ENCODE results near the gene PC.
A peak's percentile ranks its signal among the peaks of the same experiment; 100 is the strongest.

PC gene

GRCh38 chr11:66868726-66869566, 89.2 kb downstream of the PC start:
- no peak overlapping the region for H3K4me3 ChIP-seq (ENCODE audit: low read depth, low read length)

GRCh38 chr11:66868082-66868725, 90.0 kb downstream of the PC start:
- H3K4me3 ChIP-seq (ENCODE audit: low read depth, low read length) = no peak overlapping the region

GRCh38 chr11:66867425-66868040, 90.7 kb downstream of the PC start:
- no peak overlapping the region for H3K4me3 ChIP-seq (ENCODE audit: low read depth, low read length)

GRCh38 chr11:66866511-66866986, 91.6 kb downstream of the PC start:
- H3K4me3 ChIP-seq (ENCODE audit: low read depth, low read length) = no peak overlapping the region

- H3K4me3 ChIP-seq (ENCODE audit: low read depth, low read length) = no peak overlapping the region
These were observed 92.2 kb downstream of the PC start for GRCh38 chr11:66866007-66866406.

- H3K4me3 ChIP-seq (ENCODE audit: low read depth, low read length) = no peak overlapping the region
These were observed 93.1 kb downstream of the PC start for GRCh38 chr11:66864924-66865697.

GRCh38 chr11:66864172-66864901, 93.8 kb downstream of the PC start:
- H3K4me3 ChIP-seq (ENCODE audit: low read depth, low read length) = no peak overlapping the region

GRCh38 chr11:66863428-66864125, 94.6 kb downstream of the PC start:
- H3K4me3 ChIP-seq (ENCODE audit: low read depth, low read length) = no peak overlapping the region

GRCh38 chr11:66862559-66863037, 95.6 kb downstream of the PC start:
- H3K4me3 ChIP-seq (ENCODE audit: low read depth, low read length) = no peak overlapping the region

GRCh38 chr11:66861774-66862558, 96.2 kb downstream of the PC start:
- H3K4me3 ChIP-seq (ENCODE audit: low read depth, low read length) = no peak overlapping the region

GRCh38 chr11:66861038-66861773, 97.0 kb downstream of the PC start:
- no peak overlapping the region for H3K4me3 ChIP-seq (ENCODE audit: low read depth, low read length)

GRCh38 chr11:66860449-66860831, 97.7 kb downstream of the PC start:
- H3K4me3 ChIP-seq (ENCODE audit: low read depth, low read length) = no peak overlapping the region

- no peak overlapping the region for H3K4me3 ChIP-seq (ENCODE audit: low read depth, low read length)
These were observed 98.3 kb downstream of the PC start for GRCh38 chr11:66859686-66860448.

- no peak overlapping the region for H3K4me3 ChIP-seq (ENCODE audit: low read depth, low read length)
These were observed 99.1 kb downstream of the PC start for GRCh38 chr11:66858939-66859685.

- no peak overlapping the region for H3K4me3 ChIP-seq (ENCODE audit: low read depth, low read length)
These were observed 99.8 kb downstream of the PC start for GRCh38 chr11:66858186-66858938.

GRCh38 chr11:66857927-66858185, 100.3 kb downstream of the PC start:
- H3K4me3 ChIP-seq (ENCODE audit: low read depth, low read length) = peak overlapping the region; percentile 75
